Right lobe of liver (tissue), 4 donors: Measurements from ENCODE around the gene IFIT1.

Source experiments
- POLR2A ChIP-seq: fragments of 450-650 bp; IDR thresholded peaks from one replicate; pipeline ENCODE4 v1.6.1; 2017; ENCODE audit warnings: antibody characterized with exemption, mild to moderate bottlenecking
- TF ChIP-seq, protein P1 (sequence below), 4 donors: fragments of 200-600 bp in 3 of 4; fragments of 450-650 bp in 1 of 4; IDR thresholded peaks; one replicate each; pipeline versions ENCODE4 v1.5.1 to v1.8.0; 2016 to 2022; ENCODE audit warnings: antibody characterized with exemption in 4 of 4, mild to moderate bottlenecking in 2 of 4
- donor health status: DM: no; HTN: no; CAD: no.
- donor health status: DM: no; HTN: no; CAD: no.
- donor health status: DM: no; HTN: yes; CAD: no.

DNA sequence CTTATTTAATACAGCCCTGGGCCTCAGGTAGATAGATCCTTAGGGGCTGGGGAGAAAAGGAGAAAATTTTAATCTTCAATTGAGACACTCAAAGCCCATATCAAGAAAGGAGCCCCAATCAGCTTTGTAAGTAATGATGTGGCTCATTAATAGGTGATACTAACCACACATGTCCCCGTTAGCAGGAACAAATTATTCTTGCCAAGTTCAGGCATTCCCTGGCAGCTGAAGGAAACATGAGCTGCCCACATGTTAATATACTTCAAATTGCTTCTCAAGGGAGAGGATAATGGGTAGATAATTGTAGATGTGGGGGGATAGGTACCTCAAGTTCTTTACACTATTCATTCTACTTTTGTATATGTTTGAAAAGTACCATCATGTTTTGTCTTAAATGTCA is 36.5 kb downstream of the IFIT1 start:
- no peak for TF ChIP-seq POLR2A
- TF ChIP-seq, protein P1, sequence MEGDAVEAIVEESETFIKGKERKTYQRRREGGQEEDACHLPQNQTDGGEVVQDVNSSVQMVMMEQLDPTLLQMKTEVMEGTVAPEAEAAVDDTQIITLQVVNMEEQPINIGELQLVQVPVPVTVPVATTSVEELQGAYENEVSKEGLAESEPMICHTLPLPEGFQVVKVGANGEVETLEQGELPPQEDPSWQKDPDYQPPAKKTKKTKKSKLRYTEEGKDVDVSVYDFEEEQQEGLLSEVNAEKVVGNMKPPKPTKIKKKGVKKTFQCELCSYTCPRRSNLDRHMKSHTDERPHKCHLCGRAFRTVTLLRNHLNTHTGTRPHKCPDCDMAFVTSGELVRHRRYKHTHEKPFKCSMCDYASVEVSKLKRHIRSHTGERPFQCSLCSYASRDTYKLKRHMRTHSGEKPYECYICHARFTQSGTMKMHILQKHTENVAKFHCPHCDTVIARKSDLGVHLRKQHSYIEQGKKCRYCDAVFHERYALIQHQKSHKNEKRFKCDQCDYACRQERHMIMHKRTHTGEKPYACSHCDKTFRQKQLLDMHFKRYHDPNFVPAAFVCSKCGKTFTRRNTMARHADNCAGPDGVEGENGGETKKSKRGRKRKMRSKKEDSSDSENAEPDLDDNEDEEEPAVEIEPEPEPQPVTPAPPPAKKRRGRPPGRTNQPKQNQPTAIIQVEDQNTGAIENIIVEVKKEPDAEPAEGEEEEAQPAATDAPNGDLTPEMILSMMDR (IDR thresholded peaks at IDR 0.05) = no peak
